NCI-H69 (cell line): ENCODE measurements around the gene STIM2.

Source experiments
- DNase-seq: peaks from one replicate; lab custom pipeline; 2025; lab: John Stamatoyannopoulos, UW

The STIM2 gene

DNA sequence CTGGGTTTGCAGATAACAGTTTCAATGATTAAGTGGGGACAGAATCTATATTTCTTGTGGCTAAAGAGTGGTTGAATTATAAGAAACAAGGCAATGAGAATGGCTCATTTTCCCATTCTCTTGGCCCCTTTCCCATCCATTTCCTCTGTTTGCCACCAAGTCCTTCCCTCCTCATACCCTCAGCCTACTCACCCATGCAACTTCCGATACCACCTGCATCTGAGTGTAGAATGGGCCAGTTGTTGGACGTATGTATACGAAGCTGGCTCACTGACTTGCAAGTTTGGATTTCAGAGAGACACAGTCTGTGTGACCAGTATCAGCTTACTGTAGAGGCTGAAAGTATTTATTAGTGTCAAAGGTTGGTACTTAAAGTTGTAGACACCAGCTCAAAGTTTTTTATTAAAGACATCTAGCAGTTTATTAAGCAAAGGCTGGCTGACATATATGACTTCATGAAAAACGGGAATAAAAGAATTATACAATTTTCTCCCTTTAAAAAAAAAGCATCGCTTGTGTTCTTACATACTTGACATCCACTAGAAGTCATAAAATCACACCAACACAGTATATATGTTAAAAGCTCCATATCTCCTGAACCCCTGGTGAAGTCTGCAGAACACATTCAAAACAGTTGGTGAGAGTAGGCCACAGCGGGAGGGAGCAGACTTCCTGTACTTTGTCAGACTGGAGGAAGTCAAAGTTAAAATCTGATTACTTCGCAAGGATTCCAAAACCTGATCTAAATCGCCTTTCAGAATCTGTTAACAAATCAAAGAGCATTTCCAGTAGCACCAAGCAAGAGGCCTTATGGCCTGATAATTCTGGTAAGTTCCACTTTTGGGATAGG lies 22.4 kb upstream of the STIM2 start:
- DNase-seq, result peak; percentile 4

DNA sequence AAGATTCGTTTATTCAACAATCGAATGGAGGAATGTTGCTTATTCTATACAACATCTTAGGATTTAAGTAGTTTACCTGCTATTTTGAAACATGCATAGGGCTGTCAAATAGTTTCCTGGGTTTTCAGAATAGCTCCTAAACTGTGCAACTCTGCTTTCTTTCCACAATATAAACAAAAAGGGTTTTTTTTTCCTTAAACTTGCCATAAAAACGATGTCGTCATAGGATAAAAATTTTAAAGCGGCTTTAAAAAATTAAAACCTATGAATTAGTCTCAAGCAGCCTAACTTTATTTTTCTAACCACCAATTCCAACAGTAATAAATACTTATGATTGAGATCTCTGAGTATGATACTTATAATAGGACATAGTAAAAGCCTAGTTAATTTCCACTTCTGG lies 21.6 kb upstream of the STIM2 start:
- DNase-seq, result no peak

DNA sequence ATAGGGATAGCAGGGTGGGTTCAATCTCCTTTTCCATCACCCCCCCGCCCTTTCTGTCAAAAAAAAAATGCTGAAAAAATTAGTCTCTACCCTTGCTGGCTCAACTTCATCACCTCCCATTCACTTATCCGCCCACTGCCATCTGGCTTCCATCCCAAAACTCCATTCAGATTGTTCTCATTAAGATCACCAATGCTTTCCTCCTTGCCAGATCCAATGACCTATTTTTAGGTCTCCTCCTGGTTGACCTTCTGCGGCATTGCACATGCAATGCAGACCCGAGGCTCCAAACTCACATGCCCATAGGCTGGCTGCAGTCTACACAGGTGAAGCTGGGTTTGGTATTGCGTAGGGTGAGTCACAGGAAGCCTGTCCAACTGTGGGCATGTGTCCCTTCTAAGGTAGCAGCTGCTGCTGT lies 21.1 kb upstream of the STIM2 start:
- peak; percentile 82 for DNase-seq

DNA sequence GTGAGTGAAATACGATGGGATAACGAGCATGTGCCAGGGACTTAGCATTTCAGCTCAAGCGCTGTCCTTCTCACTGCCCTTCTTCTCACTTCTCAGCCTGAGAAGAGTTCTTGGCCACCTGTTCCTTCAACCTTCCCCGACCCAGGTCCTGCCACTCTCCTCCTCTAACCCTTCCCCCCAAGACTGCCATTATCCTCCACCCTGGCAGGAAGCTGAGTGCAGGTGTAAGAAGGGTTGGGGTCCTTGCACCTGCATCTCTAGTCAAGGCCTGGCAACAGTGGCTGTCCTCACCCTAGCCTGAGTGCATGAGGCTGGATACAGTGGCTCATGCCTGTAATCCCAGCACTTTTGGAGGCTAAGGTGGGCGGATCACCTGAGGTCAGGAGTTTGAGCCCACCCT lies 19.9 kb upstream of the STIM2 start:
- DNase-seq, result no peak

DNA sequence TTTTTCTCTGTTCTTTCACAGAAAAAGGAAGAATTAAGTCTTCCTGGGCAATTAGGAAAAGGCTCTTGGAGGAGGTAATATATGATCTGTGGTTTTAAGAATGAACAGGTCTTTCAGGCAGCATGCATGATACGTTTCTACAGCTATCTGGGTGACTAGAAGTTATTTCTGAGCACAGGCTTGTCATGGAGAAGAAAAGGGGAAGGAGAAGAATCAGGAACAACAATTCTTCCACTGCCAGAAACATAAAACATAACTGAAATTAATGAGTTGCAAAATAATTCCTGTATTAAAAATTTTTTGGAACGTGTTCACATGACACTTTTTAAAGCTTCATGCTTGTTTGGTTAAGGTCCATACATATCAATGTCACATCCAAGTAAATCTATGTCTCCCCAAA lies 17.7 kb upstream of the STIM2 start:
- DNase-seq, result no peak

DNA sequence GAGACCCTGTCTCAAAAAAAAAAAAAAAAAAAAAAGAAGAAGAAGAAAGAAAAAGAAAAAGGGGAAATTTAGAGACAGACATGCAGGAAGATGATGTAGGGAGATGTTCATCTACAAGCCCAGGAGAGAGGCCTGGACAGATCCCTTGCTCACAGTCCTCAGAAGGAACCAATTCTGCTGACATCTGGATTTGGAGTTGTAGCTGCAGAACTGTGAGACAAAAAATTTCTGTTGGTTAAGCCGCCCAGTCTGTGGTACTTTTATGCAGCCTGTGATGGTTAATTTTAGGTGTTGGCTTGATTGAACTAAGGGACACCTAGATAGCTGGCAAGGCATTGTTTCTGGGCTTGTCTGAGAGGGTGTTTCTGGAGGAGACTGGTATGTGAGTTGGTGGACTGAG lies 10.1 kb upstream of the STIM2 start:
- DNase-seq, result no peak

DNA sequence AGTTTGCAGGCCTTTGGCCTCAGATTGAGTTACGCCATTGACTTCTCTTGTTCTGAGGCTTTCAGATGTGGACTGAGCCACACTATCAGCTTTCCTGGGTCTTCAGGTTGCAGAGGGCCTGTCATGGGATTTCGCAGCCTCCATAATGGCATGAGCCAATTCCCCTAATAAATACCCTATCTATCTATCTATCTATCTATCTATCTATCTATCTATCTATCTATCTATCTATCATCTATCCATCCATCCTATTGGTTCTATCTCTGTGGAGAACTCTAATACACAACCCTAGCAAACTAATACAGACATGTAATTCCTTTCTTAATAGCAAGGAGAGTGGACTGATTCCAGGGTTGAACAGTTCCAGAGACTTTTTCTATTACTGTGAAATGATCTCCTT lies 9.5 kb upstream of the STIM2 start:
- no peak for DNase-seq

DNA sequence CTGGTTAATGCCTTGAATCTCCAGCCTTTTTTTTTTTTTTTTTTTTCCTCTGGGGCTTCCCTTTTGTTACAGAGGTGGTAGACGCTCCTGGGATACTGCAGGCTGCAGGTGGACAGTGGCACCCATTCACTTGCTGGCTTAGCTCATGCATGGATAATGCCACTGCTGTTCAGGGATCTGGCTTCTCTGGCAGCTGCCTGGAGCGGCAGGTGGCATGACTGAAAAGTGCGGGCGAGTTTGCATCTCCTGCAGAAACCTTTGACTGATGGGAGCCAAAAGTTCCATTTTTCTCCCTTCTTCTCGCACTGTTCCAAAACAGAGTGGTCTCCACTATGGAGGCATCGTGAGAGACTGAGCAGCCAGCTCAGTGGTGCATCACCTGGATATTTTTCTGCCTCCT lies 5.9 kb upstream of the STIM2 start:
- DNase-seq, result peak; percentile 16

DNA sequence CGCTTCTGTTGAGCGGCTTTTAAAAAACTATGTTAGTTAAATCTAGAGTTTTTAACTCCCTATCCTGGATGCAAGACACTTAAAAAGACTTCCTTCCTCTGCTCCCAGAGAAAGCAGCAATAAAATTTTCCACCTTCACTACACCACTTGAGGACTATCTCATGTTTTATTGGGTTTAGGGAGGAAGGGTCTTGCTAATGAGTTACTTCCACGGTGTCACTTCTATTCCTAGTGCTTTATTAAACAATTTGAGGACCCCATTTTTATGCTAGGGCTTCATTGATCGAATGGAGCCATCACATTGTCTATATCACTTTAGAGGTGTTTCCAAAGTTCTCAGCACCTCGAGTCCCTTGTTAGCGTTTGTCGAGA lies 3.7 kb upstream of the STIM2 start:
- DNase-seq, result no peak

DNA sequence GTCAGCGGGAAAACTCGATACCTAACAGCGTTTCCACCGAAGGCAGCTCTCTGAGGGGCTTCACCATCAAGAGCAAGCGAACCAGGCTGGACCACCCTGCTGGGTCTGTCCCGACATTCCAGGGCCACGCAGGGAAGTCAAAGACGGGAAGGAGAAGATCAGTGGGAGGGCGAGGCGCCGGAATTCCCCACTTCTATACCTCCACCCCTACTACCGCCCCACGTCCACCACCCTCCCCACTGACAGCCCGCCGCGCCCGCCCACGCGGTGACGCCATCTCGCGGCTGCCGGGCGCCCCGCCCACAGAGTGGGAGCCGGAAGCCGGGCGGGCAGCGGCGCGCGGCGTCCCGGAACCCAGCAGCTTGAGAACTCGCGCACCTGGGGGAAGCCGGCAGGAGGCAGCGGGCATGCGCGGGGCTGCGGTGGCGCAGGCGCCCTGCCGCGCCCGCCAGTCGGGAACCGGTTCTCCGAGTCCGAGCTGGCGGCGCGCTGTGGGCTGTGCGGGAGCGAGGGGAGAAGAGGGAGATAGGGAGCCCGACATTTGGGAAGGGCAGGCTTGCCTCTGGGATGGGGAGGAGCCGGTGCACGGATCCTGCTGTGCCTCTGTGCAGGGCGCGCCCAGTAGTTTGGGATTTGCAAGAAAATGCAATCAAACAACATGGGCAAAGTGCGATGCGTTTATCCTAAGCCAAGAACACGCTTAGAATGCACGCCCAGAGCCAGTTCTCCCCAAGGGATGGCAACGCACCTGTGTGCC lies 3.2 kb upstream of the STIM2 start:
- DNase-seq, result peak; percentile 91

DNA sequence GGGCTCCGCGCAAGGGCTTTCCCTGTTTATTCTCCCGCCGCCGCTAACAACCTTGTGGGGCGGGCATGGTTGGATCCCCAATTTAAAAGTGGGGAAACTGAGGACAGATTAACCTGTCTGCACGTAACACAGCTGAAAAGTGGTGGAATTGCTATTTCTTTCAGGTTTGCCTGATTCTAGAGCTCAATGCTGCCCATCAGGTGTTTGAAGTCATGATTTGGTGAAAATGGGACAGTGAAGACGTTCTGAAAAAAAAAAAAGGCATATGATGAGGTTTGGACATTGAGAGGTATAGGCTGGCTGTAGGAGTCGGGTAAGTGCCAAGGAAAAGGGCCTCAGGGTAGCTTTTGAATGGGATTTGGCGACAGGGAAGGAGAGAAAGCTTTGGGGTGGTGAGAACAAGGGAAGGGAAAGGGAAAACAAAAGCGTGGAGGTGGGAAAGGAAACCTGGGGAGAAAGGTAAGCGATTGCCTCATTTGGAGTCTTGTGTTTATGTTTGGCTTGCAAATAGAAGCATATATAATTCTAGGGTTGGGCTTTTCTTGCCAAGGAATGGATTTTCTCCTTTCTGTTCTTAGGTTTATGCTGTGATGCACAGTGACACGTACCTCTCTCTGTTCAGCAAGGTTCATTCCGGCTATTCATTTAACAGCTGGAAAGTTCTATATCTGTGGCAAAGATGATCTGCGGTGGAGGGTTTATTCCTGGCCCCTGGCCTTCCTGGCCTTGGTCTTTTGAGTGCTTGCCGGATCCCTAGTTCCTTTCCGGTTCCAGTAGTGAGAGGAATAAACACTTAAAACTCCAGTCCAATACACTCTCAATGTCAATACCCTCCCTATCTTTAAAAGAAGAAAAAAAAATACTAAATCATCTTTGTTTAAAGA lies 2.4 kb upstream of the STIM2 start:
- DNase-seq, result peak; percentile 66

DNA sequence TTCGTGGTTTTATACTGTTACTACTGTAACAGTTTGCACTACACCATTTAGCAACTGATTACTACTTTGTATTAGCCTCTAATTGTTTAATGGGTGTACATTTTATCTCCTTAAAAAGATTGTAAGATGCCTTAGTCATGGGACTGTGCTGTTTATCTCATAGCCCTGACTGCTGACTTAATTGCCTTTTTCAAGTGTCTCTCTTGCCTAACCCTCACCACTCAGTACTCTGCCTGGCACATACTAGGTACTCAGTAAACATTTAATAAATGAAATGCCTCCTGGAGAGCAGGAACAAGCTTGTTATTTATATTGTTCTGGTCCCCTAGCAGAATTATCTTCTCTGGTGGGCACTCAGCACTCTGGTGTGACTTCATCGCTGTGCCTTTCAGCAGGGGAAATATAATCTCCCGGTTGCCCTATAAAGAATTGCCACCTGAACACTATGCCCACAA lies 1.7 kb upstream of the STIM2 start:
- DNase-seq, result peak; percentile 21

DNA sequence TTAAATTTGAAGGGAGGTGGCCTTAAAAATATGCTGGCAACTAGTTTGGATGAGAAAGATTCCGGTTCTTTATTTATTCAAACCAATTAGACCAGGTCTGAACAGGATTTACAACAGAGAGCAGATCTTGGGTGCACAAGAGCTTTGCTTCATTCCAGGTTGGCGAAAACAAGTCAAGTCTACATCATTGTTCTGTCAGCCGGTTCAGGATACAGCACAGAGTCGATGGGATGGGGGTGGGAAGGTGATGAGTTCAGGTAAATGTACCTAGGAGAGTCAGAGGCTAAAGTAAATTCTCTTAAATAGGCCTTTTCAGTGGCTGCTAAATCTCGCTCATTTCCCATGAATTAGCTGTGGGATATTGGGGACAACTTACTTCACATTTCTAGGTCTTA lies 882 bp upstream of the STIM2 start:
- peak; percentile 43 for DNase-seq

DNA sequence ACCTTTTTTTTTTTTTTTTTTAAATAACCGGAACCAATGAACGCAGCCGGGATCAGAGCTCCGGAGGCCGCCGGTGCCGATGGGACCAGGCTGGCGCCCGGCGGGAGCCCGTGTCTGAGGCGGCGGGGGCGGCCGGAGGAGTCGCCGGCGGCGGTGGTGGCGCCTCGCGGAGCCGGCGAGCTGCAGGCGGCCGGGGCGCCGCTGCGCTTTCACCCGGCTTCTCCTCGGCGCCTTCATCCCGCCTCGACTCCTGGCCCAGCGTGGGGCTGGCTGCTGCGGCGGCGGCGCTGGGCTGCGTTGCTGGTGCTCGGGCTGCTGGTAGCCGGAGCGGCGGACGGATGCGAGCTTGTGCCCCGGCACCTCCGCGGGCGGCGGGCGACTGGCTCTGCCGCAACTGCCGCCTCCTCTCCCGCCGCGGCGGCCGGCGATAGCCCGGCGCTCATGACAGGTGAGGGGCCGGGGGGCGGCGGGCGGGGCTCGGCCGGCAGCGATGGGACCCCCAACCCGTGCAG lies 337 bp downstream of the STIM2 start:
- peak; percentile 77 for DNase-seq

DNA sequence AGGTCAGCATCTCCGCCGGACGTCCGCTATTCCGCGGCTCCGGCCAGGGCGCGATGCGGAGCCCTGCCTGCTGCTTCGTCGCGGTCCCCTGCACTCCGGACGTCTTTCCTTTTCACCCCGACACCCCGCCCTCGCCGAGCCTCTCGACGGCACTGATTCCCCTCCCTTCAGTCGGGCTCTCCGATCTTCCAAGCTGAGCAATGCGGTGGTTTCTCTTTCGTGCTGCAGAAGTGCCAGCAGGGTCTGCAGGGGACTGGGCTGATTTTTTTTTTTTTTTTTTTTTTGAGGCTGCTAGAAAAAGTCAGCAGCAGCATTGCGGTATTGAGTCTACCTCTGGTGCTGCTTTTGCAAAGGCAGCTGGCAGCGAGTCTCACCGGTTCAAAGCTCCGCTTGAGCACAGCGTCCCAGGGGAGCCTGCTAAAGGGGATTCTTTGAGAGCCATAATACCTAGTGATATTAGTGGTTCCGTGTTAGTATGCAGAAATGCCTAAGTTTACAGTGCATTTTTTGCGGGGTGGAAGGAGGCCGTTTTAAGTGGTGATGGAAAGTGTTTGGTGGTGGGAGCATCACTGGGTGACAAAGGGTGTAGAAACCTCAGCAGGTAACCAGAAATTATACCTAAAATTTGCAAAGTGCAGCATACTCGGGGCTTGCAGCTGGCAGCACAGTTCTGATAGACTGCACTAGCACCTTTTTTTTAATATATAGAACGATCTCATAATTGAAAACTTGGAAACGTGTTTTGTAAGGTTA lies 969 bp downstream of the STIM2 start:
- peak; percentile 82 for DNase-seq

DNA sequence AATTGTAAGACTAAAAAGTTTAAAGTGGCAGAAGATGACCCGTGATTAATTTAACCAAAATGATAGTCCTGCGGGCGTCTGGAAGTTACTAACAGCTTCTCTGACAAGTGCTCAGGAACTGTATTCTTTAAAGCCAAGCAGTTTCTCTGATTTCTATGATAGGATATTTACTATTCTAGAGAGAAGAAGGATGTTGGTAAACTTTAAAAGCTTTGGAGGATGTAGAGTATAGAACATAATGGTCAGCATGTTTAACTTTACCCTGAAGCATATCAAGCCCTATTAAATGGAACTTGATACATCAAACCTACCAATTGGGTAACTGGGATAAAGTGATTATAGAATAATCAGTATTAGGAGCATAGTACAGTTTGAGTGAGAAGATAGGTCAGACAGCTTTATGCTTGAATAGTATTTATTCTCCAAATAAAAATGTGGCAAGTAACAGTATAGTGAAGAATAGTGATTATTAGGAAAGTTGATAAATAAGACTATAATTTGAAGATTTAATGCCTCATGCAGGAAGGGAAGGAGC lies 1.8 kb downstream of the STIM2 start:
- peak; percentile 22 for DNase-seq

DNA sequence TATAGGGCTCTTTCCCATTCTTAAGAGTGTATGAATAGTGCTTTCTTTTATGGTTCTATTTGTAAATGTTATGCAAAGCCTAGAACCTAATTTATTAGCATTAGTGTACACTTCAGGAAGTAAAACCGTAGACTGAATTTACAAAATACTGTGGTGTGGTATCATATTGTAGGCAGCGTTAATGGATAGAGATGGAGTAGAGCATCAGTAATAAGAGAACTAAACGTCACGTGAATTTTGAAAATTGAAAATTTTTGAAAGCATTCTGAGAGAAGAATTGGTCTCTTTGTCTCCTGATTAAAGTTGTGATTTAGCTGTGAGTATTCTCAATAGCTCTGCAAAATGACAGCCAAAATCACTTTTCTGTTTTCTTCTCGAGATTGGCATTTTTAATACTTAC lies 2.9 kb downstream of the STIM2 start:
- no peak for DNase-seq

DNA sequence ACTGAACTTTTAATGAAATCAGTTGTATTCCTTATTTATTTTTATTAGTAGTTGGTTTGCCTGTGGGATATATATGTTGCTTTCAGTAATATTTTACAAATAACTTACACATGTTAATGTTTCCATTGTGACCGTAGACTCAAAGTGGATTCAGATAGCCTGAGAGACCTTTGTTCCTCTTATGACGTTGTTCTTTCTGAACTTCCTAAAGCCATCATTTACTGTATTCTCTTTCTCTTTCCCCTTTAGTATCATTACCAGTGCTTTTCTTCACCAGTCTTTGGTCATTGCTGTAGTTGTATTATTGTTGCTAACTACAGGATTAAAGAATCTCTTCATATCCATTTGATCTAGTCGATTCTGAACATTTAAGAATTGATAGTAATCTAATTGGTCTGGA lies 4.3 kb downstream of the STIM2 start:
- DNase-seq, result no peak

DNA sequence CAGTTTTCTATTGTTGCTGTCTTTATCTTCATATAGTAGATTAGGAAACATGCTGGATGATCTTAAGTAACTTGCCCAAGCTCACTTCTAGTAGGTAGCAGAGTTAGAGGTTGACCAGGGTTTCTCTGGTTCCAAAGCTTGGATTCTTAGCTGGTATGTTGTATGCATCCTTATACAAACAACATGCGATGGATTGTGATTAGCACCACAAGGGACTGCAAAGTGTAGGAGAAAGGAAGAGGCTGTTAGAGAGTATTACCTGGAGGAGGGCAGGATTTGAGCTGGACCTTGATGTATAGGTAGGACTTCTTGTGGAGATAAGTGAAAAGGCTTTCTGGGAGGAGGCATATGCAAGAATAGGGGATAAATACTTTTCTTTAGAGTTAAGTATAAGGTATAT lies 5.6 kb downstream of the STIM2 start:
- no peak for DNase-seq

DNA sequence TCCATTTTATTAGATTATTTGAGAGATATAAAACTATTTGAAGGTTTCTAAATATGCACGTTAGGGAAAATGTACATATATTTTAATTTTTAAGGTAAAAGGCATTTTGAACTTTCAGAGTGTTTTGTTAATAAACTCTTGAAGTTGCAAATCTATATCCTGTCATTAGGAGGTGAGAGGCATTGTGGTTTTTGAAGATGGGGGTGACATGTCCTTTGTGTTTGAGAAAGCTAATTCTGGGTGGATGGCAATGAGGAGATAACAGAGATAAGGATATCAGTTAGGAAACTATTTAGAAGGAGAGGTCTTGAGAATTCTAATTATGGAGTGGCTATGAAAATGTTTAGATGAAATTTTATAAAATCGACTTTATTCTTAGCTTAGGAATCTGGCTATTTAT lies 6.1 kb downstream of the STIM2 start:
- no peak for DNase-seq
